ENCODE data around the gene S100A16. TPM values are rescaled to one million over a fixed set of nuclear protein-coding genes. Genes with fewer than 3 reads are reported as not detected.
A peak's percentile ranks its signal among the peaks of the same experiment; 100 is the strongest.
"Not testable (repeated sequence)": the region's sequence is repeated elsewhere in the genome, so short reads cannot be mapped to it uniquely, and the experiment has no call there.

S100A16 gene
- total RNA-seq, 1 experiment from 2014 or later, result not detected

- Histone ChIP-seq H4K20me1 (ENCODE audit: insufficient read depth, low read depth, low read length) (0 out of 2 replicates have a peak, but pooled peaks cover 9% of the 10 kb centered on the region), H3K79me2 (ENCODE audit: low read length) (peaks cover 3% of the 10 kb centered on the region; the same call in 1 of the 2 replicates), H3K27me3 (ENCODE audit: low read length) (no peaks in the 10 kb centered on the region), H3K4me3 (ENCODE audit: low read length) (no peak overlapping the region), H3K4me1 (ENCODE audit: low read length) (no peaks in the 10 kb centered on the region), H2AFZ (ENCODE audit: low read length) (no peak overlapping the region), H3K9ac (ENCODE audit: low read length) (no peak overlapping the region), H3K27ac (ENCODE audit: low read length) (no peak overlapping the region), H3K4me2 (ENCODE audit: low read depth, low read length, poor library complexity, severe bottlenecking) (no peak overlapping the region), H3K9me2 (replicated peaks; ENCODE audit: insufficient read depth, low read length) (no peaks in the 10 kb centered on the region), H3K36me3 (ENCODE audit: insufficient read depth, low read length) (peaks cover 69% of the 10 kb centered on the region), H3K9me3 (ENCODE audit: low read length) (no peaks in the 10 kb centered on the region)
- DNase-seq, result no peak
Measured at GRCh38 chr1:153643100-153643499, 30.2 kb upstream of the S100A16 start.

GRCh38 chr1:153642161-153642560, 29.2 kb upstream of the S100A16 start:
- Histone ChIP-seq H3K9me3 (ENCODE audit: low read length) (no peaks in the 10 kb centered on the region), H3K36me3 (ENCODE audit: insufficient read depth, low read length) (peaks cover 78% of the 10 kb centered on the region), H3K4me3 (ENCODE audit: low read length) (no peak overlapping the region), H3K27me3 (ENCODE audit: low read length) (no peaks in the 10 kb centered on the region), H3K9ac (ENCODE audit: low read length) (no peak overlapping the region), H3K4me1 (ENCODE audit: low read length) (no peaks in the 10 kb centered on the region), H3K4me2 (ENCODE audit: low read depth, low read length, poor library complexity, severe bottlenecking) (no peak overlapping the region), H3K9me2 (replicated peaks; ENCODE audit: insufficient read depth, low read length) (no peaks in the 10 kb centered on the region), H3K79me2 (ENCODE audit: low read length) (peaks cover 9% of the 10 kb centered on the region; the same call in 1 of the 2 replicates), H2AFZ (ENCODE audit: low read length) (no peak overlapping the region), H3K27ac (ENCODE audit: low read length) (no peak overlapping the region), H4K20me1 (ENCODE audit: insufficient read depth, low read depth, low read length) (0 out of 2 replicates have a peak, but pooled peaks cover 9% of the 10 kb centered on the region)
- DNase-seq, result no peak

GRCh38 chr1:153640861-153641260, 27.9 kb upstream of the S100A16 start:
- Histone ChIP-seq H4K20me1 (ENCODE audit: insufficient read depth, low read depth, low read length) (peaks cover 10% of the 10 kb centered on the region; the same call in 1 of the 2 replicates), H3K4me1 (ENCODE audit: low read length) (peaks cover 3% of the 10 kb centered on the region; the same call in 1 of the 2 replicates), H3K4me3 (ENCODE audit: low read length) (no peak overlapping the region), H2AFZ (ENCODE audit: low read length) (no peak overlapping the region), H3K9me2 (replicated peaks; ENCODE audit: insufficient read depth, low read length) (no peaks in the 10 kb centered on the region), H3K27ac (ENCODE audit: low read length) (no peak overlapping the region), H3K79me2 (ENCODE audit: low read length) (peaks cover 20% of the 10 kb centered on the region), H3K36me3 (ENCODE audit: insufficient read depth, low read length) (peaks cover 90% of the 10 kb centered on the region), H3K4me2 (ENCODE audit: low read depth, low read length, poor library complexity, severe bottlenecking) (no peak overlapping the region), H3K27me3 (ENCODE audit: low read length) (no peaks in the 10 kb centered on the region), H3K9ac (ENCODE audit: low read length) (no peak overlapping the region), H3K9me3 (ENCODE audit: low read length) (no peaks in the 10 kb centered on the region)
- DNase-seq, result no peak

GRCh38 chr1:153640213-153640612, 27.3 kb upstream of the S100A16 start:
- Histone ChIP-seq H4K20me1 (ENCODE audit: insufficient read depth, low read depth, low read length) (peaks cover 12% of the 10 kb centered on the region; the same call in 1 of the 2 replicates), H3K36me3 (ENCODE audit: insufficient read depth, low read length) (peaks cover 86% of the 10 kb centered on the region), H3K79me2 (ENCODE audit: low read length) (peaks cover 27% of the 10 kb centered on the region)
- not testable (repeated sequence) for H3K4me2 ChIP-seq (ENCODE audit: low read depth, low read length, poor library complexity, severe bottlenecking); H3K4me3 ChIP-seq (ENCODE audit: low read length); H2AFZ ChIP-seq (ENCODE audit: low read length); H3K4me1 ChIP-seq (ENCODE audit: low read length); H3K27ac ChIP-seq (ENCODE audit: low read length); H3K27me3 ChIP-seq (ENCODE audit: low read length); DNase-seq; H3K9me2 ChIP-seq (replicated peaks; ENCODE audit: insufficient read depth, low read length); H3K9me3 ChIP-seq (ENCODE audit: low read length); H3K9ac ChIP-seq (ENCODE audit: low read length)

- Histone ChIP-seq H3K27me3 (ENCODE audit: low read length) (no peaks in the 10 kb centered on the region), H3K9ac (ENCODE audit: low read length) (no peak overlapping the region), H2AFZ (ENCODE audit: low read length) (no peak overlapping the region), H3K4me1 (ENCODE audit: low read length) (peaks cover 14% of the 10 kb centered on the region), H3K4me3 (ENCODE audit: low read length) (no peak overlapping the region), H4K20me1 (ENCODE audit: insufficient read depth, low read depth, low read length) (peaks cover 12% of the 10 kb centered on the region; the same call in 1 of the 2 replicates), H3K36me3 (ENCODE audit: insufficient read depth, low read length) (peaks cover 77% of the 10 kb centered on the region), H3K27ac (ENCODE audit: low read length) (no peak overlapping the region), H3K9me3 (ENCODE audit: low read length) (no peaks in the 10 kb centered on the region), H3K79me2 (ENCODE audit: low read length) (peaks cover 36% of the 10 kb centered on the region), H3K9me2 (replicated peaks; ENCODE audit: insufficient read depth, low read length) (no peaks in the 10 kb centered on the region), H3K4me2 (ENCODE audit: low read depth, low read length, poor library complexity, severe bottlenecking) (no peak overlapping the region)
- no peak for DNase-seq
Measured at GRCh38 chr1:153639280-153639679, 26.3 kb upstream of the S100A16 start.

- no peaks in the 10 kb centered on the region for H3K9me2 ChIP-seq (replicated peaks; ENCODE audit: insufficient read depth, low read length)
- no peak overlapping the region for H3K4me2 ChIP-seq (ENCODE audit: low read depth, low read length, poor library complexity, severe bottlenecking)
- no peak overlapping the region for H3K4me3 ChIP-seq (ENCODE audit: low read length)
- DNase-seq, result no peak
- no peaks in the 10 kb centered on the region for H3K9me3 ChIP-seq (ENCODE audit: low read length)
- peaks cover 12% of the 10 kb centered on the region; the same call in 1 of the 2 replicates for H4K20me1 ChIP-seq (ENCODE audit: insufficient read depth, low read depth, low read length)
- no peak overlapping the region for H3K27ac ChIP-seq (ENCODE audit: low read length)
- H2AFZ ChIP-seq (ENCODE audit: low read length), result no peak overlapping the region
- H3K36me3 ChIP-seq (ENCODE audit: insufficient read depth, low read length), result peaks cover 66% of the 10 kb centered on the region
- peaks cover 14% of the 10 kb centered on the region for H3K4me1 ChIP-seq (ENCODE audit: low read length)
- H3K9ac ChIP-seq (ENCODE audit: low read length), result no peak overlapping the region
- peaks cover 37% of the 10 kb centered on the region for H3K79me2 ChIP-seq (ENCODE audit: low read length)
- no peaks in the 10 kb centered on the region for H3K27me3 ChIP-seq (ENCODE audit: low read length)
Measured at GRCh38 chr1:153638261-153638660, 25.3 kb upstream of the S100A16 start.

- Histone ChIP-seq H3K9ac (ENCODE audit: low read length) (no peak overlapping the region), H3K27ac (ENCODE audit: low read length) (no peak overlapping the region), H2AFZ (ENCODE audit: low read length) (no peak overlapping the region), H3K9me2 (replicated peaks; ENCODE audit: insufficient read depth, low read length) (no peaks in the 10 kb centered on the region), H4K20me1 (ENCODE audit: insufficient read depth, low read depth, low read length) (peaks cover 3% of the 10 kb centered on the region; the same call in 1 of the 2 replicates), H3K9me3 (ENCODE audit: low read length) (no peaks in the 10 kb centered on the region), H3K79me2 (ENCODE audit: low read length) (peaks cover 37% of the 10 kb centered on the region), H3K4me3 (ENCODE audit: low read length) (no peak overlapping the region), H3K36me3 (ENCODE audit: insufficient read depth, low read length) (peaks cover 49% of the 10 kb centered on the region), H3K4me2 (ENCODE audit: low read depth, low read length, poor library complexity, severe bottlenecking) (no peak overlapping the region), H3K27me3 (ENCODE audit: low read length) (no peaks in the 10 kb centered on the region), H3K4me1 (ENCODE audit: low read length) (peaks cover 14% of the 10 kb centered on the region)
- DNase-seq, result no peak
Measured at GRCh38 chr1:153636312-153636711, 23.4 kb upstream of the S100A16 start.

- no peak for DNase-seq
Measured at GRCh38 chr1:153635872-153636271, 22.9 kb upstream of the S100A16 start.

More at GRCh38 chr1:153635872-153636271, 22.9 kb upstream of the S100A16 start:
- peaks cover 3% of the 10 kb centered on the region; the same call in 1 of the 2 replicates for H4K20me1 ChIP-seq (ENCODE audit: insufficient read depth, low read depth, low read length)
- no peak overlapping the region for H2AFZ ChIP-seq (ENCODE audit: low read length)
- peak overlapping the region; percentile 74 for H3K4me2 ChIP-seq (ENCODE audit: low read depth, low read length, poor library complexity, severe bottlenecking)
- H3K9me3 ChIP-seq (ENCODE audit: low read length), result no peaks in the 10 kb centered on the region
- no peaks in the 10 kb centered on the region for H3K27me3 ChIP-seq (ENCODE audit: low read length)
- no peaks in the 10 kb centered on the region for H3K9me2 ChIP-seq (replicated peaks; ENCODE audit: insufficient read depth, low read length)
- no peak overlapping the region for H3K9ac ChIP-seq (ENCODE audit: low read length)
- H3K79me2 ChIP-seq (ENCODE audit: low read length), result peaks cover 37% of the 10 kb centered on the region
- no peak overlapping the region for H3K27ac ChIP-seq (ENCODE audit: low read length)
- peak overlapping the region; percentile 93; the same call in 1 of the 2 replicates for H3K4me3 ChIP-seq (ENCODE audit: low read length)
- H3K36me3 ChIP-seq (ENCODE audit: insufficient read depth, low read length), result peaks cover 45% of the 10 kb centered on the region
- peaks cover 14% of the 10 kb centered on the region for H3K4me1 ChIP-seq (ENCODE audit: low read length)

Data from Karpas-422 (cell line).